Retinal pigment epithelial cell (primary cell): ENCODE data around the gene DIP2C.
"Not testable (repeated sequence)": the region's sequence is repeated elsewhere in the genome, so short reads cannot be mapped to it uniquely, and the experiment has no call there.

Source experiments
- DNase-seq: peaks from one replicate; pipeline ENCODE4 v3.0.0-alpha.2; 2010; ENCODE audit warnings: low read depth
- H3K4me3 ChIP-seq: 2 replicates; pipeline ENCODE4 v1.5.1; 2011; ENCODE audit warnings: mild to moderate bottlenecking, low read length, control low read depth, moderate library complexity
- TF ChIP-seq, protein P1 (sequence below): conservative IDR thresholded peaks from 2 replicates; pipeline ENCODE4 v1.5.1; 2011; ENCODE audit warnings: low read depth, low read length, control low read depth, inconsistent platforms

Gene DIP2C

DNA sequence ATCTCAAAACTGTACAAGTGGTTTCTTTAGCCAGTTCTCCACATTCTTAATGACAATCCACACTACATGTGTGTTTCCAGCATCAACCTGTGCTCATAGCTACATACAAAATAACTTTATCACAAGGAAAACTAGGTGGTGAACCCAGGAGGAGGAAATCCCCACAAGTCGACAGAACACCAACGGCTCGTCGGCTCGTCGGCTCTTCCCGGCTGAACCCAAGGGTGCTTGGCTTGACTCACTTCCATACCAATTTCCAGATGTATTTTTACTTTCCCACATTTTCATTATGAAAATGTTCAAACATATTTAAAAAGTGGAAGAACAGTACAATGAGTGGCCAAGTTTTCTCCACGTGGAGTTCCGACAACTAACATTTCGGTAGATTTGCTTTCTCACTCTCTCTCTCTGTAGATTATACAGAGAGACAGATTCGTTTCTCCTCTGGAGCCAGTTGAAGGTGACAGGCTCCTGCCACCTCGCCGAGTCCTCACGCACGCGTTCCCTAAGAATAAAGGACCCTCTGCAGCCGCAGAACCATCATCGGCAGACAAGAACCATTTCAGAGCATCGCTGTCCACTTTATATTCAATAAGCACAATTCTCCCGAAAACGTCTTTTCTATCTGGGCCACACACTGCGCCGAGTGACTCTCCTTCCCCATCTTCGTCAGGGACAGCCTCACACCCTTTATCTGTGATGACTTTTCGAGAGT lies 53.3 kb downstream of the DIP2C start:
- TF ChIP-seq, protein P1, sequence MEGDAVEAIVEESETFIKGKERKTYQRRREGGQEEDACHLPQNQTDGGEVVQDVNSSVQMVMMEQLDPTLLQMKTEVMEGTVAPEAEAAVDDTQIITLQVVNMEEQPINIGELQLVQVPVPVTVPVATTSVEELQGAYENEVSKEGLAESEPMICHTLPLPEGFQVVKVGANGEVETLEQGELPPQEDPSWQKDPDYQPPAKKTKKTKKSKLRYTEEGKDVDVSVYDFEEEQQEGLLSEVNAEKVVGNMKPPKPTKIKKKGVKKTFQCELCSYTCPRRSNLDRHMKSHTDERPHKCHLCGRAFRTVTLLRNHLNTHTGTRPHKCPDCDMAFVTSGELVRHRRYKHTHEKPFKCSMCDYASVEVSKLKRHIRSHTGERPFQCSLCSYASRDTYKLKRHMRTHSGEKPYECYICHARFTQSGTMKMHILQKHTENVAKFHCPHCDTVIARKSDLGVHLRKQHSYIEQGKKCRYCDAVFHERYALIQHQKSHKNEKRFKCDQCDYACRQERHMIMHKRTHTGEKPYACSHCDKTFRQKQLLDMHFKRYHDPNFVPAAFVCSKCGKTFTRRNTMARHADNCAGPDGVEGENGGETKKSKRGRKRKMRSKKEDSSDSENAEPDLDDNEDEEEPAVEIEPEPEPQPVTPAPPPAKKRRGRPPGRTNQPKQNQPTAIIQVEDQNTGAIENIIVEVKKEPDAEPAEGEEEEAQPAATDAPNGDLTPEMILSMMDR = no peak
- H3K4me3 ChIP-seq = no peak overlapping the region
- DNase-seq = no peak

DNA sequence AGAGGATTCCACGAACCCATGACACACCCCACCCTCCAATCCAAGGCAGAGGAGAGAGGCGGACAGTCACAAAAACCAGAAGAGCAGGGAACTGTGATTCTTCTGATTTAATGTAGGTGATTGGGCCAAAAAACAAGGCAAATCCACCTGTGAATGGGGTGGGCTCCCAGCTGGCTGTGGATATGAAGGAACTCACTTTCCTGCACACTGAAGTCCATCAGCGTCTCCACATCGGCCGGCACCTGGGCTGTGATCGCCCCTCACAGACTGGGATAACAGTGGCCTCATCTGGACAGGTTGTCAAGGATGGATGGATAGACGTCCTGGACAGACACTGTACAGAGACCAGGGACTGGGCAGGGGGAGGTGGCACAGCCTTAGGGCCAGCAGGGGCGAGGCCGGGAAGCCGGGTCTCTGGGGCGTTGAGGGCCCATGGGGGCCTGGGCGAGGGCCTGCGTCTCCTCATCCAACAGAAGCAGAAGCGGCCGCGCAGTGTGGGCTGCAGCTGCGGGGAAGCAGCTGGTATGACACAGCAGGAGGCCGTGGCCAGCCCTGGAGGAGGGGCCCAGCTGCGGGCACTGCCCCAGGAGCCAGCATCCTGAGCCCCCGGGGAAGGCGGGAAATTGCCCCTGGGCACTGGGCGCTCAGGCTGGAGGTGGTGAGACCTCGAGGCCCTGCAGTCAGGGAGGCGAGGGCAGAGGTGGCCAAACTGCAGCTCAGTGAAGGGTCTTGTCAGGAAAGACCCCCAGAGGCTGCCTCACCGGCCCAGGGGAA lies 54.2 kb downstream of the DIP2C start:
- DNase-seq = no peak
- TF ChIP-seq, protein P1 = no peak
- H3K4me3 ChIP-seq = no peak overlapping the region

DNA sequence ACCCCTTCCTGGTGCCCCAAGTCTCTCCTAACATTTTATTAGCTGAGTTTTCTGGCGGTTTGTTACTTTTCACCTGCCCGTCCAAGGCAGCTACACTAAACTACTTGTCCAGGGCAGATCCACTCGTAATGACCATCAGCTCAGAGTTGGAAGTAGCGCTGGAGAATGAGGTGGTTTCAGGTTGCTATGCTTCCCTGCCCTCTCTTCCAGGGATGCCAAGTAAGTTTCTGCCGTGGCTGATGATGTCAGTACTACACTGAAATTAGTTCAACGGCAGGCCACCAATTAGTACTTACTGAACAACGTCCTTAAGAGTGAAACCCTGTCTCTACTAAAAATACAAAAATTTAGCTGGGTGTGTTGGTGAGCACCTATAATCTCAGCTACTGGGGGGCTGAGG lies 55.2 kb downstream of the DIP2C start:
- TF ChIP-seq, protein P1 = no peak
- no peak for DNase-seq
- no peak overlapping the region for H3K4me3 ChIP-seq

DNA sequence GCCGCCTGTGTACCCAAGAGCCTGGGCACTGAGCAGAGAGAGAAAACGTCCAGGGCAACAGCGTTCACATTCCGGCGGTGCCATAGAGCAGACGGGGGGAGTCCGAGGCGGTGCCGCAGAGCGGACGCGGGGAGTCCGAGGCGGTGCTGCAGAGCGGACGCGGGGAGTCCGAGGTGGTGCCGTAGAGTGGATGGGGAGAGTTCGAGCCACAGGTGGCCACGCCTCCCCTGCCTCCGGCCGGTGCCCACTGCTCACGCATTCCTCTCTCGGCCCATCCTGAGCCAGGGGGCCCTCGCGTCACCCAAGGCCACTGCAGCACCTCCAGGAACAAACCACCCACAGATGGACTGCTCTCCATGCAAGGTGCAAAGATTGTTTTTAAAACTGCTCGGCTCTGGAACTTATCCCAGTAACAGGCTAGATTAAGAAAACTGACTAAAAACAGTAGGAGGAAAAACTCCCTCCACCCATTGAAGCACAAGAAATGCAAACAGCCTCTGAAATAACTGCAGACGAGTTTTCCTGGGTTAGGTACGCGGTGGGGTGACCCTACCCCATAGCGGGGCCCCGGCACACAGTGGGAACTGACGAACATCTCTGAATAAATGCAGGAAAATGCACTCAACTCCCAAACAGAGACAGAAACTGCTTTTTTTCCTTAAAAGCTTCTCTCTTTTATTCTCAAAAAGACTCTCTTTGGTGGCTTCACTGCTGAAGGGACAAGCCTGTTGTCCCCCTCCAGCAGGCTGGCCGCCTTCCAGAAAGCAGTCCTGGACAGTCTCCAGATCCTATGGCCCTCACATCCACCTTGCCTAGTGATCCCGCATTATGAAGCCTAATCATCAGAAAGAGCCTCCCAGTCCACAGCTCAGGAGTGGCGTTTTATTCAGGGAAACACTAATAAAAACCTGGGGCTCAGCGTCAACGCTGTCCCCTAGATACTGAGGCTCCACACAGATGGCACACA lies 55.9 kb downstream of the DIP2C start:
- TF ChIP-seq, protein P1 = no peak
- H3K4me3 ChIP-seq = no peak overlapping the region
- no peak for DNase-seq

DNA sequence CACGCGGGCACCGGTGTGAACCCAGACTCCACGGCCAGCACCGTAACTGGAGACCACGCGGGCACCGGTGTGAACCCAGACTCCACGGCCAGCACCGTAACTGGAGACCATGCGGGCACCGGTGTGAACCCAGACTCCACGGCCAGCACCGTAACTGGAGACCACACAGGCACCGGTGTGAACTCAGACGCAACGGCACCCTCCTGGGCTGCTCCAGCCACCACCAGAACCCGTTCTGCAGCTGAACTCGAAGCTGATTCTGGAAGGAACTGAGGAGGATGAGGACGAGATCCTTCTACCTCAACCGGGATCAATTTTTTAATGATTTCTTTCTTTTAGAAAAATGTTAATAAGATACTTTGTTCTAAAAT lies 56.7 kb downstream of the DIP2C start:
- H3K4me3 ChIP-seq, DNase-seq: not testable (repeated sequence)

DNA sequence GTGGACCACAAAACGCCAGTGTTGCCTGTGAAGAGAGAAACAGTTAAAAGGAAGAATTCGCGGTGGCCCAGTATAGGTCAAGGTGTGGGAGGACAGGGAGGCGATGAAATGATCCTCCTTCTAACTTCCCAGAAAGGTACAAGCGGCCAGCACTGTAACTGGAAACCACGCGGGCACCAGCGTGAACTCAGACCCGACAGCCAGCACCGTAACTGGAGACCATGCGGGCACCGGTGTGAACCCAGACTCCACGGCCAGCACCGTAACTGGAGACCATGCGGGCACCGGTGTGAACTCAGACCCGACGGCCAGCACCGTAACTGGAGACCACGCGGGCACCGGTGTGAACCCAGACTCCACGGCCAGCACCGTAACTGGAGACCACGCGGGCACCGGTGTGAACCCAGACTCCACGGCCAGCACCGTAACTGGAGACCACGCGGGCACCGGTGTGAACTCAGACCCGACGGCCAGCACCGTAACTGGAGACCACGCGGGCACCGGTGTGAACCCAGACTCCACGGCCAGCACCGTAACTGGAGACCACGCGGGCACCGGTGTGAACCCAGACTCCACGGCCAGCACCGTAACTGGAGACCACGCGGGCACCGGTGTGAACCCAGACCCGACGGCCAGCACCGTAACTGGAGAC lies 57.2 kb downstream of the DIP2C start:
- H3K4me3 ChIP-seq, DNase-seq: not testable (repeated sequence)

DNA sequence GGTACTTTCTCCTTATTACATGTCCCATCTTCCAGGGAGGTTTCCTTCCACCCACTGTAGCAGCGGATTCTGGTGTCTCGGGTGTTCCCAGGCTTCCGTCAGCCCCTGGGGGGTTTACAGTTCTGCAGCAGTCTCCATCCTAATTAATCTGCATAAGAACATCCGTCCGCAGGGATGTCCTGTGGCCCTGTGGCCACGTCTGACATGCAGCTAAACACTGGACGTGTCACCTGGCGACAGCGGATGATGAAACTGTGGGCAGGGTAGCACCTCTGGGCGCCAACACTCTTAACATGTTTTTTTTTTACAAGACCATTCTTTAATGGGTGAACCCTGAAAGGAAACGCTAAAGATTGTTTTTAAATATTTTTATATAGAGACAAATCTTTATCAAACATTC lies 58.2 kb downstream of the DIP2C start:
- DNase-seq = no peak
- TF ChIP-seq, protein P1 = no peak

More for the DNA sequence above, 58.2 kb downstream of the DIP2C start:
- no peak overlapping the region for H3K4me3 ChIP-seq
